ENCODE measurements around the gene NIM1K.
"Not testable (repeated sequence)": the region's sequence is repeated elsewhere in the genome, so short reads cannot be mapped to it uniquely, and the experiment has no call there.

Gene NIM1K

GRCh38 chr5:43192558-43193180 is 644 bp downstream of the NIM1K start:
- DNase-seq: peak; percentile 15 to 23 (median 21)

- peak; percentile 78 to 94 (median 92) for DNase-seq
Observed at GRCh38 chr5:43193181-43193893, 1.3 kb downstream of the NIM1K start.

- no peak for DNase-seq
Observed at GRCh38 chr5:43193894-43194265, 1.9 kb downstream of the NIM1K start.

- no peak for DNase-seq
Observed at GRCh38 chr5:43195670-43196265, 3.7 kb downstream of the NIM1K start.

- DNase-seq: no peak
Observed at GRCh38 chr5:43197535-43197934, 5.5 kb downstream of the NIM1K start.

- DNase-seq: not testable (repeated sequence)
Observed at GRCh38 chr5:43201442-43201841, 9.4 kb downstream of the NIM1K start.

- DNase-seq: no peak
Observed at GRCh38 chr5:43202380-43202779, 10.4 kb downstream of the NIM1K start.

GRCh38 chr5:43203373-43203772 is 11.3 kb downstream of the NIM1K start:
- no peak for DNase-seq

- no peak for DNase-seq
Observed at GRCh38 chr5:43204958-43205357, 12.9 kb downstream of the NIM1K start.

- DNase-seq: no peak
Observed at GRCh38 chr5:43207601-43208000, 15.6 kb downstream of the NIM1K start.

GRCh38 chr5:43208658-43209057 is 16.6 kb downstream of the NIM1K start:
- no peak for DNase-seq

GRCh38 chr5:43209060-43209459 is 17.0 kb downstream of the NIM1K start:
- no peak for DNase-seq

GRCh38 chr5:43209833-43210232 is 17.8 kb downstream of the NIM1K start:
- no peak for DNase-seq

GRCh38 chr5:43210570-43210969 is 18.5 kb downstream of the NIM1K start:
- no peak for DNase-seq

GRCh38 chr5:43213951-43214350 is 21.9 kb downstream of the NIM1K start:
- no peak for DNase-seq

GRCh38 chr5:43215073-43215631 is 23.1 kb downstream of the NIM1K start:
- peak; percentile 56 to 60 (median 60) for DNase-seq

GRCh38 chr5:43216941-43217340 is 24.9 kb downstream of the NIM1K start:
- no peak for DNase-seq

- DNase-seq: no peak
Observed at GRCh38 chr5:43219120-43219519, 27.1 kb downstream of the NIM1K start.

- no peak for DNase-seq
Observed at GRCh38 chr5:43221502-43221901, 29.5 kb downstream of the NIM1K start.

GRCh38 chr5:43225649-43226245 is 33.7 kb downstream of the NIM1K start:
- DNase-seq: no peak

GRCh38 chr5:43227655-43228054 is 35.6 kb downstream of the NIM1K start:
- DNase-seq: peak; percentile 69 to 73 (median 72)

GRCh38 chr5:43230707-43231106 is 38.7 kb downstream of the NIM1K start:
- no peak for DNase-seq

- peak; percentile 23 to 42 (median 28) for DNase-seq
Observed at GRCh38 chr5:43231977-43232376, 40.0 kb downstream of the NIM1K start.
